ENCODE data around the gene RPL7A. TPM values are rescaled to one million over a fixed set of nuclear protein-coding genes. Genes with fewer than 3 reads are reported as not detected.
A peak's percentile ranks its signal among the peaks of the same experiment; 100 is the strongest.
"Not testable (repeated sequence)": the region's sequence is repeated elsewhere in the genome, so short reads cannot be mapped to it uniquely, and the experiment has no call there.

The RPL7A gene
- total RNA-seq, 2 donors from 2014 or later: 2,529 to 2,856 TPM

GRCh38 chr9:133369933-133370332 is 21.9 kb downstream of the RPL7A start:
- ATAC-seq (replicated peaks in 1 of 2): peak; percentile 8 to 59
- H3K9me3 Mint-ChIP-seq: no peaks in the 10 kb centered on the region
- peak overlapping the region; percentile 100 for H3K27ac Mint-ChIP-seq
- H3K4me1 Mint-ChIP-seq (ENCODE audit: low read depth): peaks cover 75% of the 10 kb centered on the region
- peak; percentile 46 to 71 for DNase-seq
- H3K27me3 Mint-ChIP-seq (ENCODE audit: low read depth): no peaks in the 10 kb centered on the region
- peak overlapping the region; percentile 94 to 96 for H3K4me3 Mint-ChIP-seq
- peaks cover 46 to 66% of the 10 kb centered on the region in 2 donors for H3K36me3 Mint-ChIP-seq (ENCODE audit: insufficient read depth in 2 of 2)

- Mint-ChIP-seq H3K27me3 (ENCODE audit: low read depth) (no peaks in the 10 kb centered on the region), H3K27ac (peak overlapping the region; percentile 100), H3K4me3 (peak overlapping the region; percentile 94 to 96), H3K36me3 (ENCODE audit: insufficient read depth in 2 of 2) (peaks cover 47 to 64% of the 10 kb centered on the region in 2 donors), H3K4me1 (ENCODE audit: low read depth) (peaks cover 75% of the 10 kb centered on the region), H3K9me3 (no peaks in the 10 kb centered on the region)
- peak; percentile 57 to 59 for DNase-seq
- ATAC-seq (replicated peaks in 1 of 2): peak; percentile 26 to 34
Observed at GRCh38 chr9:133370685-133371084, 22.7 kb downstream of the RPL7A start.

- Mint-ChIP-seq H3K36me3 (ENCODE audit: insufficient read depth in 2 of 2) (peaks cover 47 to 58% of the 10 kb centered on the region in 2 donors), H3K4me1 (ENCODE audit: low read depth) (peaks cover 75% of the 10 kb centered on the region), H3K27ac (peak overlapping the region; percentile 100), H3K4me3 (peak overlapping the region; percentile 94 to 96), H3K9me3 (no peaks in the 10 kb centered on the region), H3K27me3 (ENCODE audit: low read depth) (no peaks in the 10 kb centered on the region)
- peak; percentile 71 to 79 for ATAC-seq (replicated peaks in 1 of 2)
- peak; percentile 84 to 89 for DNase-seq
Observed at GRCh38 chr9:133371261-133371711, 23.3 kb downstream of the RPL7A start.

- peak overlapping the region; percentile 94 to 96 for H3K4me3 Mint-ChIP-seq
- H3K27me3 Mint-ChIP-seq (ENCODE audit: low read depth): no peaks in the 10 kb centered on the region
- H3K9me3 Mint-ChIP-seq: no peaks in the 10 kb centered on the region
- ATAC-seq (replicated peaks in 1 of 2) (no peak), DNase-seq (no peak)
- H3K27ac Mint-ChIP-seq: peak overlapping the region; percentile 100
- H3K36me3 Mint-ChIP-seq (ENCODE audit: insufficient read depth in 2 of 2): peaks cover 43 to 53% of the 10 kb centered on the region in 2 donors
- peaks cover 78% of the 10 kb centered on the region for H3K4me1 Mint-ChIP-seq (ENCODE audit: low read depth)
Observed at GRCh38 chr9:133372144-133372543, 24.1 kb downstream of the RPL7A start.

- no peaks in the 10 kb centered on the region for H3K9me3 Mint-ChIP-seq
- H3K36me3 Mint-ChIP-seq (ENCODE audit: insufficient read depth in 2 of 2): peaks cover 30 to 38% of the 10 kb centered on the region in 2 donors
- DNase-seq: peak; percentile 46 to 54
- peak; percentile 22 for ATAC-seq (replicated peaks in 1 of 2)
- peak overlapping the region; percentile 100 for H3K27ac Mint-ChIP-seq
- H3K4me1 Mint-ChIP-seq (ENCODE audit: low read depth): peaks cover 57% of the 10 kb centered on the region
- H3K4me3 Mint-ChIP-seq: peak overlapping the region; percentile 96 to 98
- H3K27me3 Mint-ChIP-seq (ENCODE audit: low read depth): no peaks in the 10 kb centered on the region
Observed at GRCh38 chr9:133374612-133375115, 26.6 kb downstream of the RPL7A start.

DNA sequence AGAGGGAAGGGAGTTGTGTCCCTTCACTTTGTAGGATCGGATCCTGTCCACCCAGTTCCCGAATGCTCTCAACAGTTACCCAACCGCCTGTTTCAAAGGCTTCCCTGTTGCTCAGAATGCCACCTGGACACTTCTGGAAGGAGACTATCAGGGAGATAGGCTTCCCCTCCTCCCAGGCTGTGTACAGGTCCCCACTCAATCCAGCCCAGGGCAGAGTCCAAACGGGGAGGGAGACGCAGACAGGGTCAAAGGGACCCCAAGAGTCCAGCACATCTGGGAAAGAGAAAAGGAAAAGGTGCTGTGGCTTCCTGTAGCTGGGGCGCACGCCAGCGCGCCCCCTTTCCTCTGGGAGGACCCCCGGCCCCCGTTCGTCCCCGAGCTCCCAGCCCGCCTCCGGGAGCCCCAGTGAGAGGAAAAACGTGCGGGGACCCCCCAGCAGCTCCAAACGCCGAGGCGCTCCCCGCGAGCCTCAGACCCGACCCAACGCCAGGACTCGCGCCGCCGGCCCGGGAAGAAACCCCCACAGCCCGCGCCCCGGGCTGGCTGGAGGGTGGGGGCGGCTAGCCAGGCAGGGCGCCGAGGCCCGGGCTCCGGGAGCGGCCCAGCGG is 27.2 kb downstream of the RPL7A start:
- Mint-ChIP-seq H3K27ac (peak overlapping the region; percentile 100), H3K27me3 (ENCODE audit: low read depth) (no peaks in the 10 kb centered on the region), H3K9me3 (no peaks in the 10 kb centered on the region), H3K4me1 (ENCODE audit: low read depth) (peaks cover 51% of the 10 kb centered on the region), H3K4me3 (peak overlapping the region; percentile 96 to 98), H3K36me3 (ENCODE audit: insufficient read depth in 2 of 2) (peaks cover 26 to 33% of the 10 kb centered on the region in 2 donors)
- DNase-seq (peak; percentile 42 to 43), ATAC-seq (replicated peaks in 1 of 2) (no peak)

DNA sequence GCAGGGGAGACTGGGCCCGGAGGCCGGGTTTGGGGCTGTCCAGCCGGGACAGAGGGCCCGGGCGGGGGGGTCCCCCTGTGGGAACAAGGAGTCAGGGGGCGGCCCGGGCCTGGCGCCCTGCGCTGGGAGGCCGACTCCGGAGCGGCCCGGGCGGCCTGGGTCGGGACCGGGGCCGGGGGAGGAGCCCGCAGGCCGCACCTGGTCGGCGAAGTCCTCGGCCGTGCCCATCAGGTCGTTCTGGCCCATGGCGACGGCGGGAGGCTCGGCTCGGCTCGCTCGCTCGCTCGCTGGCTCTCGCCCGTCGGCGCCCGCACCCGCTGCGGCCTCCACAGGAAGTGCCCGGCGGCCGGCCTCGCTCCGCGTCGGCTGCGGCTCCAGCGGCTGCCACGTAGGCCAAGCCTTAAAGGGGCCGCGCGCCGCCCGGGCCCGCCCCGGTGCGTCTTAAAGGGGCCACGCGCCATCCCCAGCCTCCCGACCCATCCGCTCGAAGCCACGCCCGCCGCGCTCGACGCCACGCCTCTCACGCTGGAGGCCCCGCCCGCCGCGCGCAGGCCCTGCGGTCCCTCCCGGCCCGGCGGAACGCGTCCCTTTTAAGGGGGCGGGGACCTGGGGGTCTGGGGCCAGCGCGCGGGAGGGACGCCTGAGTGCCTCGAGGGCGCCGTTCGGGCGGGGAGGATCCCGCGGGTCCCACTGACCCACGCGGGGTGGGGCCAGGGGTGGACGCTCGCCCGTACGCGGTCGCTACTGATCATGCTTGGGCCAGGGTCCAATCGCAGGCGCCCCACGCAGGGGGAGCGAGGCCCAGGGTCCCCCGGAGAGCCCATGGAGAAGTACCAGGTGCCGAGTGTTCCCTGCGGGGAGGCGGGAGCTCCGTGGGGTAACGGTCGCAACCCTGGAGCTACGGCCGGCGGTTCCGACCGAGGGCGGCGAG is 28.0 kb downstream of the RPL7A start, which contains the start of the genes STKLD1 and SURF4:
Gene STKLD1, plus strand, starts transcription at position 643 of the 931 bp plus-strand sequence. Its CDS starts 108 bp downstream, at position 751.
Gene SURF4, minus strand, starts transcription at position 337 of the 931 bp plus-strand sequence. Its CDS starts 91 bp downstream, at position 246.
- H3K27ac Mint-ChIP-seq: peak within 1 kb of the TSS; percentile 100
- H3K4me3 Mint-ChIP-seq: peak within 1 kb of the TSS; percentile 96 to 98
- DNase-seq (peak; percentile 96 to 99), ATAC-seq (replicated peaks in 1 of 2) (peak; percentile 72 to 74)
- H3K27me3 Mint-ChIP-seq (ENCODE audit: low read depth): no peaks in the 10 kb centered on the region
- peaks cover 43% of the 10 kb centered on the region for H3K4me1 Mint-ChIP-seq (ENCODE audit: low read depth)
- peaks cover 18 to 25% of the 10 kb centered on the region in 2 donors for H3K36me3 Mint-ChIP-seq (ENCODE audit: insufficient read depth in 2 of 2)
- H3K9me3 Mint-ChIP-seq: no peaks in the 10 kb centered on the region

GRCh38 chr9:133377280-133377679 is 29.3 kb downstream of the RPL7A start:
- H3K27me3 Mint-ChIP-seq (ENCODE audit: low read depth); DNase-seq; H3K27ac Mint-ChIP-seq; ATAC-seq (replicated peaks in 1 of 2); H3K9me3 Mint-ChIP-seq: not testable (repeated sequence)
- H3K4me1 Mint-ChIP-seq (ENCODE audit: low read depth): peaks cover 31% of the 10 kb centered on the region
- H3K36me3 Mint-ChIP-seq (ENCODE audit: insufficient read depth in 2 of 2): peaks cover 11 to 22% of the 10 kb centered on the region in 2 donors
- peak overlapping the region in 1 of 2 donors; percentile 75 for H3K4me3 Mint-ChIP-seq

- no peak for ATAC-seq (replicated peaks in 1 of 2)
- H3K9me3 Mint-ChIP-seq: no peaks in the 10 kb centered on the region
- peaks cover 26% of the 10 kb centered on the region for H3K4me1 Mint-ChIP-seq (ENCODE audit: low read depth)
- no peak overlapping the region for H3K4me3 Mint-ChIP-seq
- no peak for DNase-seq
- no peaks in the 10 kb centered on the region for H3K27me3 Mint-ChIP-seq (ENCODE audit: low read depth)
- no peak overlapping the region for H3K27ac Mint-ChIP-seq
- H3K36me3 Mint-ChIP-seq (ENCODE audit: insufficient read depth in 2 of 2): peaks cover 9 to 18% of the 10 kb centered on the region in 2 donors
Observed at GRCh38 chr9:133377721-133378216, 29.8 kb downstream of the RPL7A start.

DNA sequence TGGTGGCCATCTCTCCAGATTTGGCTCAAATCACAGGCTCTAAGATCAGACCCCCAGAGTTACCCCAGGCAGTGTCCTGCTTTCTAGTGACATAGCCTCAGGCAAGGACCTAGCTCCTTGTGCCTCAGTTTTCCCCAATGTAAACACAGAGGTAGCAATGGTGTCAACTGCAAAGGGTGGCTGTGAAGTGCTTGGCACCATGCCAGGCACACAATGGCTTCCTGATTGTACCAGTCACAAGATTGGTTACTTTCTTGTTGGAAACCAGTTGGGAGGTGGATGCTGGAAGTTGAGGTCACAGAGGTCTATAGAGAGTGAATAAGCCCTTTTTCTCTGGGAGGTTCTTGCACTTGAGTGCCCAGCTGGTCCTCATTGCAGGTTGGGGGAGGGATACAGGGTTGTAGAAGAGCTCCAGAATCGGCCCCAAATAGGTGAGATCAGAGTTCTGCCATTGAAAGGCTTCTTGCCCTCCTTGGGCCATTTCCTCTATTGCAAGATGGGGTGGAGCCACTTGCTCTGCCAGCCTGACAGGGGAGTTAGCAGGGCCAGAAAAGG is 30.5 kb downstream of the RPL7A start:
- no peak overlapping the region for H3K27ac Mint-ChIP-seq
- peaks cover 9 to 14% of the 10 kb centered on the region in 2 donors for H3K36me3 Mint-ChIP-seq (ENCODE audit: insufficient read depth in 2 of 2)
- H3K4me1 Mint-ChIP-seq (ENCODE audit: low read depth): peaks cover 18% of the 10 kb centered on the region

DNA sequence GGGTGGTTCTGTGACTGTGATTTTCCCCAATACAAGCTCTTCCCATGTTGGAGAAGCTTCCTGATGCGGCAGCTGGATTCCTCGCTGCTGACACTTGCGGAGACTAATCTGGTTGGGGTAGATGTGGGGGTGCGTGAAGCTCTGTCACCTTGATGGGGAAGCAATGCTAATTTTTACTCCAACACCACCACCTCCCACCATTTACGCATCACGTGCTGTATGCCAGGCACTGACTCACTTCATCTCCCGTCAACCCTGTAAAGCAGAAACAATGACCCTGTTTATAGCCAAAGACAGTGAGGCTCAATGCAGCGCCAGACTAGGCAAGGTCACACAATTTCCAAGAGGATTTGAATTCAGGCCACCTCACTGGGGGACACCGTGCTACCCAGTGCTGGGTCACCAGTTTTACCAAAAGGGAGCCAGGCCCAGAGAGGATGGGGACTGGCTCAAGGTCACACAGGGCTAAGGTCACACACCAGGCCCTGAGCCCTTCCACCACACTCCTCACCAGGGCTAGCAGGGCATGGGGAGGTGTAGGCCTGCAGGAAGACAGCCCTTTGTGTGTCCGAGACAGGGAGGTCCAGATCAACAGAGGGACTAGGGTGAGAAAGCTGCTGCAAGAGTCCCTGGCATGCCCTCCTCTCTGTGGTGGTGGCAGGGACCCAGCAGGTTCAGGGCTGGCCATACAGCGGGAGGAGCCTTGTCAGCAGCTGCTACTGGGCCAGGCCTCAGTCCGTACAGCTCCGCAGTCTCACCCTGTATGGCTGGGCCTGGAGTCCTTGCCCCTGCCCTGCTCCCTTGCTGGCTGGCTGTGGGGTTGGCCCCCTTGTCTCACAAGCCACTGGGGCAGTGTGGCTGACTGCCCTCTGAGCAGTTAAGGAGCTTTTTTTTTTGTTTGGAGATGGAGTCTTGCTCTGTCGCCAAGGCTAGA is 31.4 kb downstream of the RPL7A start:
- no peak overlapping the region for H3K4me3 Mint-ChIP-seq
- ATAC-seq (replicated peaks in 1 of 2) (no peak), DNase-seq (no peak)
- H3K27ac Mint-ChIP-seq: no peak overlapping the region
- H3K9me3 Mint-ChIP-seq: no peaks in the 10 kb centered on the region
- no peaks in the 10 kb centered on the region for H3K27me3 Mint-ChIP-seq (ENCODE audit: low read depth)
- H3K36me3 Mint-ChIP-seq (ENCODE audit: insufficient read depth in 2 of 2): peaks cover 7% of the 10 kb centered on the region in 2 donors
- H3K4me1 Mint-ChIP-seq (ENCODE audit: low read depth): peaks cover 10% of the 10 kb centered on the region

More for the DNA sequence above, 30.5 kb downstream of the RPL7A start:
- H3K27me3 Mint-ChIP-seq (ENCODE audit: low read depth): no peaks in the 10 kb centered on the region
- DNase-seq (no peak), ATAC-seq (replicated peaks in 1 of 2) (no peak)
- no peaks in the 10 kb centered on the region for H3K9me3 Mint-ChIP-seq
- no peak overlapping the region for H3K4me3 Mint-ChIP-seq
